Muscle layer of colon (tissue), 2 donors: ENCODE measurements around the gene PROCA1.

ENCODE experiments used
- H3K27ac ChIP-seq: one replicate; pipeline ENCODE4 v1.7.0; 2013; ENCODE audit warnings: low read depth, mild to moderate bottlenecking, low read length, moderate library complexity
- H3K27me3 ChIP-seq, 2 donors: one replicate each; pipeline ENCODE4 v1.7.0; 2013; ENCODE audit warnings: low read length in 2 of 2, mild to moderate bottlenecking in 2 of 2; ENCODE audit not compliant: insufficient read depth in 2 of 2, control insufficient read depth in 1 of 2
- H3K36me3 ChIP-seq: one replicate; pipeline ENCODE4 v1.7.0; 2013; ENCODE audit warnings: mild to moderate bottlenecking, low read length; ENCODE audit not compliant: insufficient read depth
- H3K4me1 ChIP-seq: one replicate; pipeline ENCODE4 v1.7.0; 2013; ENCODE audit warnings: mild to moderate bottlenecking, low read length; ENCODE audit not compliant: insufficient read depth
- H3K4me3 ChIP-seq, 2 donors: one replicate each; pipeline ENCODE4 v1.7.0; 2013; ENCODE audit warnings: low read length in 2 of 2, low read depth in 1 of 2, mild to moderate bottlenecking in 1 of 2, moderate library complexity in 1 of 2
- H3K9ac ChIP-seq: one replicate; pipeline ENCODE4 v1.7.0; 2013; ENCODE audit warnings: low read length
- H3K9me3 ChIP-seq: one replicate; pipeline ENCODE4 v1.7.0; 2013; ENCODE audit warnings: mild to moderate bottlenecking, low read length
- donor health status: abdominal sarcoma.
- donor health status: Adenocarcinoma of cecum.

PROCA1 gene

DNA sequence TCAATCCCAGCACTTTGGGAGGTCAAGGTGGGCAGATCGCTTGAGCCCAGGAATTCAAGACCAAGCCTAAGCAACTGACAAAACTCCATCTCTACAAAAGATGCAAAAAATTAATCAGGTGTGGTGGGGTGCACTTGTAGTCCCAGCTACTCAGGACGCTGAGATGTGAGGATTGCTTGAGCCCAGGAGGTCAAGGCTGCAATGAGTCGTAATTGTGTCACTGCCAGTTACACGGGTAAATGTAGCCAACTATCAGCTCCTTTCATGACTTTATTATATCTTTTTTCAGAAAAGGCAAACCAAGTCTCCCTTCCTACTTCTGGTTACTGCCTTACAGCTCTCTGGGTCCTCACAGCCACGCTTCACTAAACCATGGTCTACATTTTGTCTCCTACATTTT lies 53.9 kb downstream of the PROCA1 start:
- Histone ChIP-seq H3K9ac (no peak overlapping the region), H3K27me3 (no peaks in the 10 kb centered on the region), H3K36me3 (peaks cover 10% of the 10 kb centered on the region), H3K9me3 (no peaks in the 10 kb centered on the region), H3K4me3 (no peak overlapping the region), H3K4me1 (peaks cover 14% of the 10 kb centered on the region), H3K27ac (no peak overlapping the region)

DNA sequence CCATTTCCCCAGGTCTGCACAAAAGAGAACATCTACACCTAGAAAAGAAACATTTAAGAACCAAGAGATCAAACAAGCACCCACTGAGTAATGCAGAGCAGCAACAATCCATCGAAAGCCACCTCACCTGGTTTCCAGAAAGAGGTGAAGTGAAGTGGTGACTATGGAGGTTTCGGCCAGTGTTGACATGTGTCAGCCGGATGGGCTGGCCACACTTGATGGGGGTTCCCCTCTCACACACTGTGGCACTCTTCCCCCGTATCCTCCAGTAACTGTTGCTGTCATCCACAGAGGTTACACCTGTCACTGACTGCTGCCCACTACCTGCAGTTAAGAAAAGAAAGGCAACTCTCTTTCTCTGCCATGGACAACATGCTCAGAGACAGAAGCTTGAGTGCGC lies 56.5 kb downstream of the PROCA1 start:
- H3K9ac ChIP-seq = no peak overlapping the region
- no peaks in the 10 kb centered on the region for H3K4me1 ChIP-seq
- H3K4me3 ChIP-seq = no peak overlapping the region
- no peaks in the 10 kb centered on the region for H3K9me3 ChIP-seq
- H3K27me3 ChIP-seq = no peaks in the 10 kb centered on the region
- H3K36me3 ChIP-seq = peaks cover 23% of the 10 kb centered on the region
- H3K27ac ChIP-seq = no peak overlapping the region
